H9 (cell line): Measurements from ENCODE around the gene CLEC1B. TPM values are rescaled to one million over a fixed set of nuclear protein-coding genes. Genes with fewer than 3 reads are reported as not detected.

Experiments
- DNase-seq: peaks from one replicate; pipeline ENCODE4 v3.0.0-alpha.2; 2017
- H2AFZ ChIP-seq: one replicate; pipeline ENCODE4 v1.6.1; 2013; ENCODE audit warnings: mild to moderate bottlenecking, low read length, control low read depth, moderate library complexity
- H2AK5ac ChIP-seq: 2 replicates; pipeline ENCODE4 v1.6.1; 2013; ENCODE audit warnings: low read length, control low read depth, mixed read lengths; ENCODE audit not compliant: insufficient read length
- H2BK120ac ChIP-seq: one replicate; pipeline ENCODE4 v1.6.1; 2013; ENCODE audit warnings: low read depth, mild to moderate bottlenecking, low read length, control low read depth, inconsistent platforms; ENCODE audit not compliant: poor library complexity, severe bottlenecking
- H2BK12ac ChIP-seq: 2 replicates; pipeline ENCODE4 v1.6.1; 2013; ENCODE audit warnings: low read length, control low read depth, mixed read lengths, low read depth; ENCODE audit not compliant: insufficient read length
- H2BK15ac ChIP-seq: 2 replicates; pipeline ENCODE4 v1.6.1; 2013; ENCODE audit warnings: low read depth, low read length, control low read depth
- H2BK20ac ChIP-seq: one replicate; pipeline ENCODE4 v1.6.1; 2013; ENCODE audit warnings: low read depth, mild to moderate bottlenecking, low read length, control low read depth, inconsistent platforms; ENCODE audit not compliant: poor library complexity, severe bottlenecking
- H2BK5ac ChIP-seq: 2 replicates; pipeline ENCODE4 v1.6.1; 2013; ENCODE audit warnings: low read length, control low read depth, mixed read lengths; ENCODE audit not compliant: insufficient read length
- H3K14ac ChIP-seq: 2 replicates; pipeline ENCODE4 v1.6.1; 2013; ENCODE audit warnings: low read length, control low read depth; ENCODE audit not compliant: insufficient read depth
- H3K18ac ChIP-seq: 2 replicates; pipeline ENCODE4 v1.6.1; 2013; ENCODE audit warnings: low read depth, mild to moderate bottlenecking, mixed read lengths, low read length, control low read depth; ENCODE audit not compliant: insufficient read length
- H3K23ac ChIP-seq: 2 replicates; pipeline ENCODE4 v1.6.1; 2013; ENCODE audit warnings: low read length, control low read depth, mixed read lengths, low read depth; ENCODE audit not compliant: insufficient read length
- H3K23me2 ChIP-seq: 2 replicates; pipeline ENCODE4 v1.6.1; 2013; ENCODE audit warnings: low read depth, mild to moderate bottlenecking, mixed read lengths, low read length, control low read depth; ENCODE audit not compliant: insufficient read length, poor library complexity, severe bottlenecking
- H3K27ac ChIP-seq: 2 replicates; pipeline ENCODE4 v1.5.1; 2013; ENCODE audit warnings: low read length, control low read depth, mixed read lengths, low read depth; ENCODE audit not compliant: insufficient read length
- H3K27me3 ChIP-seq: 2 replicates; pipeline ENCODE4 v1.6.1; 2013; ENCODE audit warnings: low read length, control low read depth, inconsistent platforms; ENCODE audit not compliant: insufficient read depth
- H3K4ac ChIP-seq: 2 replicates; pipeline ENCODE4 v1.6.1; 2013; ENCODE audit warnings: low read depth, mild to moderate bottlenecking, control low read depth, inconsistent platforms, low read length, moderate library complexity
- H3K4me1 ChIP-seq: 2 replicates; pipeline ENCODE4 v1.6.1; 2013; ENCODE audit warnings: low read length, control low read depth, inconsistent platforms; ENCODE audit not compliant: insufficient read depth
- H3K4me2 ChIP-seq: 2 replicates; pipeline ENCODE4 v1.6.1; 2013; ENCODE audit warnings: low read length, control low read depth, mixed read lengths; ENCODE audit not compliant: insufficient read length, insufficient read depth
- H3K56ac ChIP-seq: 2 replicates; pipeline ENCODE4 v1.6.1; 2013; ENCODE audit warnings: low read depth, mild to moderate bottlenecking, mixed read lengths, low read length, control low read depth; ENCODE audit not compliant: insufficient read length
- H3K79me1 ChIP-seq: 2 replicates; pipeline ENCODE4 v1.6.1; 2013; ENCODE audit warnings: low read depth, mild to moderate bottlenecking, moderate library complexity, low read length, control low read depth, inconsistent platforms; ENCODE audit not compliant: insufficient read depth, poor library complexity, severe bottlenecking
- H3K79me2 ChIP-seq: 2 replicates; pipeline ENCODE4 v1.6.1; 2013; ENCODE audit warnings: low read length, control low read depth, inconsistent platforms; ENCODE audit not compliant: insufficient read depth
- H3K9ac ChIP-seq: 2 replicates; pipeline ENCODE4 v1.6.1; 2013; ENCODE audit warnings: low read length, control low read depth, mixed read lengths; ENCODE audit not compliant: insufficient read length; ENCODE audit errors: extremely low read depth
- H3K9me3 ChIP-seq: one replicate; pipeline ENCODE4 v1.6.1; 2013; ENCODE audit warnings: low read depth, low read length, inconsistent platforms; ENCODE audit not compliant: control insufficient read depth
- H3T11ph ChIP-seq: one replicate; pipeline ENCODE4 v1.6.1; 2013; ENCODE audit warnings: mild to moderate bottlenecking, low read length, control low read depth, inconsistent platforms
- H4K20me1 ChIP-seq: one replicate; pipeline ENCODE4 v1.6.1; 2013; ENCODE audit not compliant: control insufficient read depth, insufficient read length, insufficient read depth
- H4K5ac ChIP-seq: 2 replicates; pipeline ENCODE4 v1.6.1; 2013; ENCODE audit warnings: low read depth, mild to moderate bottlenecking, mixed read lengths, low read length, control low read depth; ENCODE audit not compliant: insufficient read length
- H4K8ac ChIP-seq: replicated peaks from 2 replicates; pipeline ENCODE4 v1.6.1; 2013; ENCODE audit warnings: low read length, control low read depth, mixed read lengths, low read depth; ENCODE audit not compliant: insufficient read length
- H4K91ac ChIP-seq: 2 replicates; pipeline ENCODE4 v1.6.1; 2013; ENCODE audit warnings: low read depth, mild to moderate bottlenecking, moderate library complexity, mixed read lengths, low read length, control low read depth; ENCODE audit not compliant: insufficient read length
- H3K27ac Mint-ChIP-seq, 3 experiments: 2 replicates in 2 of 3; 3 replicates in 1 of 3; pipeline ENCODE4 v1.8.0; 2020 to 2021; ENCODE audit warnings: mixed read lengths in 3 of 3, mild to moderate bottlenecking in 1 of 3, moderate library complexity in 1 of 3
- H3K27me3 Mint-ChIP-seq: 2 replicates; pipeline ENCODE4 v1.8.0; 2021; ENCODE audit warnings: low read depth, mild to moderate bottlenecking, moderate library complexity, mixed read lengths
- H3K36me3 Mint-ChIP-seq, 3 experiments: 2 replicates in 2 of 3; 3 replicates in 1 of 3; pipeline ENCODE4 v1.8.0; 2020 to 2021; ENCODE audit warnings: low read depth in 3 of 3, mixed read lengths in 3 of 3; ENCODE audit not compliant: insufficient read depth in 1 of 3
- H3K4me1 Mint-ChIP-seq, 2 experiments: 2 replicates each; pipeline ENCODE4 v1.8.0; 2020; ENCODE audit warnings: mixed read lengths in 2 of 2
- H3K4me3 Mint-ChIP-seq, 2 experiments: 2 replicates in 1 of 2; 3 replicates in 1 of 2; pipeline ENCODE4 v1.8.0; 2020 to 2021; ENCODE audit warnings: mild to moderate bottlenecking in 2 of 2, mixed read lengths in 2 of 2, moderate library complexity in 1 of 2
- H3K9me3 Mint-ChIP-seq, 2 experiments: 2 replicates in 1 of 2; 3 replicates in 1 of 2; pipeline ENCODE4 v1.8.0; 2020; ENCODE audit warnings: mild to moderate bottlenecking in 2 of 2, mixed read lengths in 2 of 2, moderate library complexity in 1 of 2
- WGBS: extraction: QIAGEN DNeasy Blood & Tissue Kit; methylation state at CpG from one replicate; pipeline ENCODE4 v1.1.7; 2013; ENCODE audit warnings: missing lambda C conversion rate, low lambda C conversion rate, mixed read lengths; ENCODE audit not compliant: insufficient read length; ENCODE audit errors: extremely low coverage; 5-methylcytosine and 5-hydroxymethylcytosine counted together
- long read RNA-seq: library from polyadenylated mRNA; unstranded; transcript quantifications from one replicate; pipeline ENCODE4 v2.0.0, GENCODE V29; 2020
- total RNA-seq: library from RNA; stranded (reverse); gene quantifications from 2 replicates; pipeline ENCODE4 v1.2.1, GENCODE V29; 2021
- TF ChIP-seq, protein P1 (sequence below): fragments of 200-600 bp; sonication (generic); conservative IDR thresholded peaks from 3 replicates; pipeline ENCODE4 v1.8.0; 2021; ENCODE audit warnings: antibody characterized with exemption, mild to moderate bottlenecking

Gene CLEC1B
- total RNA-seq, result not detected in 2 replicates
- long read RNA-seq, result 0 reads

GRCh38 chr12:9999016-9999415 is at the start of gene CLEC1B:
CLEC1B (minus strand) TSS chr12:9999121; CDS start chr12:9999100, 21 bp downstream.
- no peaks in the 10 kb centered on the region for H3K27me3 ChIP-seq
- H3K36me3 Mint-ChIP-seq, result no peaks in the 10 kb centered on the region
- DNase-seq, result no peak

More at GRCh38 chr12:9999016-9999415, at the start of gene CLEC1B:
- H3K56ac ChIP-seq, result no peak within 1 kb of the TSS
- H3K23me2 ChIP-seq, result no peaks in the 10 kb centered on the region
- H2BK120ac ChIP-seq, result no peak within 1 kb of the TSS
- H4K20me1 ChIP-seq, result no peaks in the 10 kb centered on the region
- no peaks in the 10 kb centered on the region for H3K9me3 ChIP-seq
- Mint-ChIP-seq H3K4me3 (no peak within 1 kb of the TSS), H3K4me1 (no peaks in the 10 kb centered on the region), H3K27ac (no peak within 1 kb of the TSS; a peak in 1 of 7 replicates), H3K27me3 (no peaks in the 10 kb centered on the region), H3K9me3 (no peaks in the 10 kb centered on the region; a peak in 1 of 5 replicates)
- no peak within 1 kb of the TSS for H3T11ph ChIP-seq
- no CpG with 5 or more reads among the region's 3 CpGs for WGBS
- no peak within 1 kb of the TSS for H2BK12ac ChIP-seq
- H3K4ac ChIP-seq, result no peak within 1 kb of the TSS
- H3K18ac ChIP-seq, result no peak within 1 kb of the TSS
- H4K5ac ChIP-seq, result no peak within 1 kb of the TSS
- no peak within 1 kb of the TSS for H3K4me2 ChIP-seq
- H3K9ac ChIP-seq, result no peak within 1 kb of the TSS
- no peak within 1 kb of the TSS for H3K27ac ChIP-seq
- H3K4me1 ChIP-seq, result no peaks in the 10 kb centered on the region
- no peak within 1 kb of the TSS for H2AFZ ChIP-seq
- H2AK5ac ChIP-seq, result no peak within 1 kb of the TSS
- H3K79me2 ChIP-seq, result no peaks in the 10 kb centered on the region
- no peak within 1 kb of the TSS for H3K23ac ChIP-seq
- no peak within 1 kb of the TSS for H4K91ac ChIP-seq
- no peaks in the 10 kb centered on the region for H3K79me1 ChIP-seq
- H2BK20ac ChIP-seq, result no peak within 1 kb of the TSS
- no peak within 1 kb of the TSS for H2BK5ac ChIP-seq
- H4K8ac ChIP-seq, result no peak within 1 kb of the TSS
- H3K14ac ChIP-seq, result no peak within 1 kb of the TSS
- no peak within 1 kb of the TSS for H2BK15ac ChIP-seq
- TF ChIP-seq, protein P1, sequence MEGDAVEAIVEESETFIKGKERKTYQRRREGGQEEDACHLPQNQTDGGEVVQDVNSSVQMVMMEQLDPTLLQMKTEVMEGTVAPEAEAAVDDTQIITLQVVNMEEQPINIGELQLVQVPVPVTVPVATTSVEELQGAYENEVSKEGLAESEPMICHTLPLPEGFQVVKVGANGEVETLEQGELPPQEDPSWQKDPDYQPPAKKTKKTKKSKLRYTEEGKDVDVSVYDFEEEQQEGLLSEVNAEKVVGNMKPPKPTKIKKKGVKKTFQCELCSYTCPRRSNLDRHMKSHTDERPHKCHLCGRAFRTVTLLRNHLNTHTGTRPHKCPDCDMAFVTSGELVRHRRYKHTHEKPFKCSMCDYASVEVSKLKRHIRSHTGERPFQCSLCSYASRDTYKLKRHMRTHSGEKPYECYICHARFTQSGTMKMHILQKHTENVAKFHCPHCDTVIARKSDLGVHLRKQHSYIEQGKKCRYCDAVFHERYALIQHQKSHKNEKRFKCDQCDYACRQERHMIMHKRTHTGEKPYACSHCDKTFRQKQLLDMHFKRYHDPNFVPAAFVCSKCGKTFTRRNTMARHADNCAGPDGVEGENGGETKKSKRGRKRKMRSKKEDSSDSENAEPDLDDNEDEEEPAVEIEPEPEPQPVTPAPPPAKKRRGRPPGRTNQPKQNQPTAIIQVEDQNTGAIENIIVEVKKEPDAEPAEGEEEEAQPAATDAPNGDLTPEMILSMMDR, result no peak
